PC-3 (cell line): Measurements from ENCODE around the gene TRIM65. TPM values are rescaled to one million over a fixed set of nuclear protein-coding genes. Genes with fewer than 3 reads are reported as not detected.
"Not testable (repeated sequence)": the region's sequence is repeated elsewhere in the genome, so short reads cannot be mapped to it uniquely, and the experiment has no call there.

ENCODE experiments used
- ATAC-seq: fragments of 200-7000 bp; cut with Tn5 transposase; 2 replicates; pipeline ENCODE4 v1.9.1; 2020; ENCODE audit warnings: mild to moderate bottlenecking, moderate library complexity
- BruUV-seq: library from RNA; stranded (reverse); fragments of 400-500 nt; replicated peaks from 2 replicates; lab custom pipeline; 2021; lab: Mats Ljungman, UMichigan
- CTCF ChIA-PET: fragments of 300-600 bp; sonication (Branson Sonifier 250); formaldehyde crosslinking; loops from one replicate; lab custom pipeline; 2022; ENCODE audit warnings: antibody characterized with exemption; lab: Charles Lee
- POLR2A ChIA-PET: fragments of 300-600 bp; sonication (Branson Sonifier 250); formaldehyde crosslinking; loops from one replicate; lab custom pipeline; 2022; ENCODE audit warnings: antibody characterized with exemption; ENCODE audit not compliant: unreplicated experiment; lab: Charles Lee
- DNase-seq: peaks from one replicate; pipeline ENCODE4 v3.0.0-alpha.2; 2015
- H2AFZ ChIP-seq: fragments of 300-600 bp; sonication (generic); 2 replicates; pipeline ENCODE4 v1.6.0; 2016; ENCODE audit warnings: antibody characterized with exemption, low read length
- H3F3A ChIP-seq: fragments of 300-600 bp; sonication (generic); one replicate; pipeline ENCODE4 v1.6.0; 2017; ENCODE audit warnings: antibody characterized with exemption, low read length, control low read depth, mild to moderate bottlenecking; ENCODE audit not compliant: unreplicated experiment
- H3K27ac ChIP-seq: fragments of 300-600 bp; sonication (generic); 2 replicates; pipeline ENCODE4 v1.5.1; 2016; ENCODE audit warnings: mild to moderate bottlenecking, low read length
- H3K27me3 ChIP-seq: fragments of 300-600 bp; sonication (generic); 2 replicates; pipeline ENCODE4 v1.6.1; 2016; ENCODE audit warnings: low read length, mixed read lengths
- H3K36me3 ChIP-seq: fragments of 300-600 bp; sonication (generic); 2 replicates; pipeline ENCODE4 v1.6.1; 2016; ENCODE audit warnings: low read depth, mixed run types, low read length, mixed read lengths
- H3K4me1 ChIP-seq: fragments of 300-600 bp; sonication (generic); 2 replicates; pipeline ENCODE4 v1.5.1; 2016; ENCODE audit warnings: low read length; ENCODE audit not compliant: insufficient read depth
- H3K4me2 ChIP-seq: fragments of 300-600 bp; sonication (generic); 2 replicates; pipeline ENCODE4 v1.6.0; 2016; ENCODE audit warnings: low read length
- H3K4me3 ChIP-seq: fragments of 300-600 bp; sonication (generic); 2 replicates; pipeline ENCODE4 v1.5.1; 2016; ENCODE audit warnings: mild to moderate bottlenecking, low read length, mixed read lengths
- H3K79me2 ChIP-seq: fragments of 300-600 bp; sonication (generic); 2 replicates; pipeline ENCODE4 v1.6.1; 2017; ENCODE audit warnings: low read length, mixed read lengths
- H3K9ac ChIP-seq: fragments of 300-600 bp; sonication (generic); 2 replicates; pipeline ENCODE4 v1.6.0; 2016; ENCODE audit warnings: mild to moderate bottlenecking, low read length
- H3K9me2 ChIP-seq: fragments of 300-600 bp; sonication (generic); replicated peaks from 2 replicates; pipeline ENCODE4 v1.6.1; 2016; ENCODE audit warnings: mixed run types, low read length, mixed read lengths
- H3K9me3 ChIP-seq: fragments of 300-600 bp; sonication (generic); 2 replicates; pipeline ENCODE4 v1.6.1; 2016; ENCODE audit warnings: low read length, mixed read lengths
- H4K20me1 ChIP-seq: fragments of 300-600 bp; sonication (generic); 2 replicates; pipeline ENCODE4 v1.6.1; 2016; ENCODE audit warnings: low read length, mixed read lengths
- CTCF ChIP-seq: fragments of 300-600 bp; sonication (generic); conservative IDR thresholded peaks from 2 replicates; pipeline ENCODE4 v1.5.1; 2017; ENCODE audit warnings: antibody characterized with exemption, low read depth, mild to moderate bottlenecking, low read length
- EZH2 ChIP-seq: fragments of 300-600 bp; sonication (generic); IDR thresholded peaks from one replicate; pipeline ENCODE4 v1.6.1; 2017; ENCODE audit warnings: antibody characterized with exemption, mild to moderate bottlenecking, low read length; ENCODE audit not compliant: unreplicated experiment
- EZH2phosphoT487 ChIP-seq: fragments of 300-600 bp; sonication (generic); IDR thresholded peaks from 2 replicates; pipeline ENCODE4 v1.6.1; 2018; ENCODE audit warnings: mild to moderate bottlenecking, antibody characterized with exemption, low read length, borderline replicate concordance
- intact Hi-C: fragments of 100-400 bp; cut with micrococcal nuclease; formaldehyde crosslinking; loops from 2 replicates; pipeline ENCODE4 v1.9.0; 2023
- total RNA-seq: library from RNA; depleted of rRNA; stranded (reverse); fragments of >200 nt; gene quantifications from 2 replicates; pipeline ENCODE4 v1.2.3, GENCODE V29; 2014

TRIM65 gene
- total RNA-seq, 1 experiment from 2014 or later, result 32.3 TPM

GRCh38 chr17:75853433-75853832 is 43.3 kb downstream of the TRIM65 start:
- Histone ChIP-seq H3K9ac (peak overlapping the region; percentile 66), H3K4me3 (peak overlapping the region; percentile 86; the same call in 1 of the 2 replicates), H3K4me1 (peaks cover 28% of the 10 kb centered on the region), H3F3A (no peaks in the 10 kb centered on the region), H3K4me2 (peak overlapping the region; percentile 95), H3K36me3 (peaks cover 14% of the 10 kb centered on the region; the same call in 1 of the 2 replicates), H3K9me3 (no peaks in the 10 kb centered on the region), H2AFZ (no peak overlapping the region), H3K27me3 (no peaks in the 10 kb centered on the region), H4K20me1 (no peaks in the 10 kb centered on the region), H3K27ac (peak overlapping the region; percentile 69), H3K9me2 (no peaks in the 10 kb centered on the region), H3K79me2 (peaks cover 24% of the 10 kb centered on the region)
- DNase-seq, result peak; percentile 74
- no peak for TF ChIP-seq CTCF
- no peak for TF ChIP-seq EZH2
- no peak for TF ChIP-seq EZH2phosphoT487
- ChIA-PET POLR2A (interaction anchor here (0.7 to 0.8 kb wide), 2 partner anchors 72 to 73 kb away, joined by 3 to 18 read pairs; no protein-coding TSS in a partner anchor), CTCF (interaction anchor here (0.5 to 3.2 kb wide), 5 partner anchors 8 to 174 kb away, joined by 3 to 30 read pairs (median 3); partner anchors contain the start of gene TRIM47)
- ATAC-seq, result no peak
- intact Hi-C loops, result no loop called here
- BruUV-seq, result no TSS peak

GRCh38 chr17:75851693-75851991 is 45.1 kb downstream of the TRIM65 start:
- peaks cover 31% of the 10 kb centered on the region; the same call in 1 of the 2 replicates for H3K36me3 ChIP-seq
- ATAC-seq, H3K27me3 ChIP-seq, H4K20me1 ChIP-seq, H3K4me2 ChIP-seq, BruUV-seq, H3K9ac ChIP-seq, H3K9me3 ChIP-seq, POLR2A ChIA-PET, H3K9me2 ChIP-seq, DNase-seq, intact Hi-C loops, CTCF ChIA-PET, H3K27ac ChIP-seq, H3F3A ChIP-seq, H3K4me3 ChIP-seq, H2AFZ ChIP-seq: not testable (repeated sequence)
- peaks cover 33% of the 10 kb centered on the region for H3K4me1 ChIP-seq
- H3K79me2 ChIP-seq, result peaks cover 24% of the 10 kb centered on the region

GRCh38 chr17:75850928-75851692 is 45.6 kb downstream of the TRIM65 start:
- BruUV-seq, result no TSS peak
- H3K9me2 ChIP-seq, result no peaks in the 10 kb centered on the region
- H2AFZ ChIP-seq, result no peak overlapping the region
- H3K4me2 ChIP-seq, result no peak overlapping the region
- DNase-seq, result no peak
- H3K36me3 ChIP-seq, result peaks cover 31% of the 10 kb centered on the region; the same call in 1 of the 2 replicates
- H3K27me3 ChIP-seq, result no peaks in the 10 kb centered on the region
- intact Hi-C loops, result no loop called here
- H3K4me3 ChIP-seq, result no peak overlapping the region
- no peaks in the 10 kb centered on the region for H3K9me3 ChIP-seq
- H3F3A ChIP-seq, result no peaks in the 10 kb centered on the region
- no peak overlapping the region for H3K9ac ChIP-seq
- H3K79me2 ChIP-seq, result peaks cover 24% of the 10 kb centered on the region
- peak overlapping the region; percentile 12; the same call in 1 of the 2 replicates for H3K27ac ChIP-seq
- no peaks in the 10 kb centered on the region for H4K20me1 ChIP-seq
- no peak for TF ChIP-seq CTCF
- TF ChIP-seq EZH2, result no peak
- TF ChIP-seq EZH2phosphoT487, result no peak
- peaks cover 33% of the 10 kb centered on the region for H3K4me1 ChIP-seq
- CTCF ChIA-PET, result no interaction called here
- ATAC-seq, result no peak
- POLR2A ChIA-PET, result no interaction called here
